Mucosa of descending colon (tissue), 3 donors: ENCODE data around the gene INKA2. TPM values are rescaled to one million over a fixed set of nuclear protein-coding genes. Genes with fewer than 3 reads are reported as not detected.

ENCODE experiments used
- ATAC-seq: fragments of 200-7000 bp; cut with Tn5 transposase; one replicate; pipeline ENCODE4 v1.9.1; 2020; ENCODE audit warnings: mild to moderate bottlenecking, moderate library complexity
- DNase-seq, 3 donors: peaks; one replicate each; pipeline ENCODE4 v3.0.0-alpha.2; 2020
- H3K36me3 ChIP-seq: fragments of 200-600 bp; one replicate; pipeline ENCODE4 v1.8.0; 2021; ENCODE audit warnings: low read depth, mild to moderate bottlenecking
- H3K4me1 ChIP-seq: fragments of 200-600 bp; one replicate; pipeline ENCODE4 v1.8.0; 2021; ENCODE audit warnings: low read depth, mild to moderate bottlenecking
- H3K4me3 ChIP-seq: fragments of 200-600 bp; one replicate; pipeline ENCODE4 v1.8.0; 2021; ENCODE audit warnings: mild to moderate bottlenecking
- H3K9me3 ChIP-seq: fragments of 200-600 bp; one replicate; pipeline ENCODE4 v1.8.0; 2021; ENCODE audit warnings: mild to moderate bottlenecking
- CTCF ChIP-seq: fragments of 200-600 bp; IDR thresholded peaks from one replicate; pipeline ENCODE4 v1.8.0; 2022; ENCODE audit warnings: antibody characterized with exemption, mild to moderate bottlenecking
- intact Hi-C, 2 donors: fragments of 100-400 bp; cut with DNase I in 1 of 2; cut with micrococcal nuclease in 1 of 2; formaldehyde crosslinking; loops; one replicate each; pipeline versions ENCODE4 v1.11.0 to v1.11.1; 2022; cut with DNase I, micrococcal nuclease
- long read RNA-seq, 2 donors: library from polyadenylated mRNA; unstranded; transcript quantifications; one replicate each; pipeline ENCODE4 v2.0.0, GENCODE V29; 2019 to 2021
- total RNA-seq, 3 donors: library from RNA; stranded (reverse); fragmentation: NEBNext Ultra II Directional in 2 of 3; extraction: Animal tissue kit (Norgen Biotek cat#: 25700) in 2 of 3; gene quantifications; one replicate each; pipeline versions ENCODE4 v1.2.1 to v1.2.4, GENCODE V29; 2021 to 2023
- donor health status: DM: no; HTN: no; CAD: no; lungs with moderate emphysema.
- donor health status: DM: no; HTN: no; CAD: no.
- donor health status: DM: no; HTN: yes; CAD: no.

INKA2 gene
- 1 to 10 TPM; 2.3 to 9.8 (median 2.5) TPM for total RNA-seq
- long read RNA-seq, donor 1, full-length matches to known transcripts = 5 of 13 reads
- long read RNA-seq, donor 1, partial matches to known transcripts = 0 of 13 reads
- long read RNA-seq, donor 1, other reads (novel, unspliced or antisense) = 8 of 13 reads
- long read RNA-seq, donor 2, full-length matches to known transcripts = 1 of 2 reads
- long read RNA-seq, donor 2, partial matches to known transcripts = 0 of 2 reads
- long read RNA-seq, donor 2, other reads (novel, unspliced or antisense) = 1 of 2 reads

GRCh38 chr1:111739194-111739924, at the start of gene INKA2:
TSS of gene INKA2 (minus strand) at chr1:111739395. CDS start at chr1:111739242, 153 bp downstream.
- peak; percentile 86 to 94 (median 91) for DNase-seq
- ATAC-seq = peak; percentile 89
- intact Hi-C loops = no loop called here
- no peaks in the 10 kb centered on the region for H3K36me3 ChIP-seq
- H3K9me3 ChIP-seq = no peaks in the 10 kb centered on the region
- peak within 1 kb of the TSS; percentile 16 for H3K4me3 ChIP-seq
- no peak for TF ChIP-seq CTCF
- peaks cover 3% of the 10 kb centered on the region for H3K4me1 ChIP-seq

- H3K4me3 ChIP-seq = no peak overlapping the region
- ATAC-seq (no peak), DNase-seq (no peak)
- H3K9me3 ChIP-seq = no peaks in the 10 kb centered on the region
- TF ChIP-seq CTCF = no peak
- no peaks in the 10 kb centered on the region for H3K4me1 ChIP-seq
- no peaks in the 10 kb centered on the region for H3K36me3 ChIP-seq
- intact Hi-C loops = no loop called here
Measured at GRCh38 chr1:111786669-111787207, 47.5 kb upstream of the INKA2 start.

- H3K9me3 ChIP-seq = no peaks in the 10 kb centered on the region
- DNase-seq (no peak), ATAC-seq (no peak)
- intact Hi-C loops = no loop called here
- H3K36me3 ChIP-seq = no peaks in the 10 kb centered on the region
- no peaks in the 10 kb centered on the region for H3K4me1 ChIP-seq
- no peak for TF ChIP-seq CTCF
- no peak overlapping the region for H3K4me3 ChIP-seq
Measured at GRCh38 chr1:111784273-111784901, 45.2 kb upstream of the INKA2 start.

GRCh38 chr1:111779546-111779945, 40.4 kb upstream of the INKA2 start:
- no peaks in the 10 kb centered on the region for H3K9me3 ChIP-seq
- intact Hi-C loops = no loop called here
- no peak for TF ChIP-seq CTCF
- no peak overlapping the region for H3K4me3 ChIP-seq
- no peaks in the 10 kb centered on the region for H3K36me3 ChIP-seq
- H3K4me1 ChIP-seq = no peaks in the 10 kb centered on the region
- no peak for DNase-seq
- ATAC-seq = no peak

- Histone ChIP-seq H3K36me3 (no peaks in the 10 kb centered on the region), H3K4me1 (no peaks in the 10 kb centered on the region), H3K4me3 (no peak overlapping the region), H3K9me3 (no peaks in the 10 kb centered on the region)
- DNase-seq (no peak), ATAC-seq (no peak)
- intact Hi-C loops = no loop called here
- no peak for TF ChIP-seq CTCF
Measured at GRCh38 chr1:111778541-111779051, 39.4 kb upstream of the INKA2 start.
